Testis (tissue), 3 donors: ENCODE data around the gene CENPS. TPM values are rescaled to one million over a fixed set of nuclear protein-coding genes. Genes with fewer than 3 reads are reported as not detected.
"Not testable (repeated sequence)": the region's sequence is repeated elsewhere in the genome, so short reads cannot be mapped to it uniquely, and the experiment has no call there.

Source experiments
- DNase-seq: peaks from one replicate; pipeline ENCODE4 v3.0.0-alpha.2; 2019
- H3K27ac ChIP-seq, 2 donors: fragments of 200-600 bp; sonication (generic); one replicate each; pipeline ENCODE4 v1.5.1; 2019
- H3K27me3 ChIP-seq: fragments of 200-600 bp; sonication (generic); one replicate; pipeline ENCODE4 v1.5.1; 2019
- H3K36me3 ChIP-seq: fragments of 200-600 bp; sonication (generic); one replicate; pipeline ENCODE4 v1.5.1; 2017; ENCODE audit warnings: low read depth; ENCODE audit errors: missing control alignments
- H3K4me1 ChIP-seq: fragments of 200-600 bp; sonication (generic); one replicate; pipeline ENCODE4 v1.5.1; 2019
- H3K4me3 ChIP-seq, 2 donors: fragments of 200-600 bp; sonication (generic); one replicate each; pipeline ENCODE4 v1.5.1; 2017 to 2019
- H3K9me3 ChIP-seq: fragments of 200-600 bp; sonication (generic); one replicate; pipeline ENCODE4 v1.5.1; 2017
- POLR2A ChIP-seq: fragments of 450-650 bp; IDR thresholded peaks from one replicate; pipeline ENCODE4 v1.6.1; 2017; ENCODE audit warnings: antibody characterized with exemption, mild to moderate bottlenecking, moderate library complexity
- WGBS, 2 donors: methylation state at CpG; one replicate each; pipeline ENCODE4 v1.1.5; 2018; 5-methylcytosine and 5-hydroxymethylcytosine counted together
- intact Hi-C: fragments of 100-400 bp; cut with DNase I; formaldehyde crosslinking; loops from one replicate; pipeline ENCODE4 v1.15.1; 2023; ENCODE audit warnings: low total_unique reads
- polyA plus RNA-seq: library from polyadenylated mRNA; stranded (reverse); fragments of 350-450 nt; fragmentation: Illumina TruSeq; extraction: RNeasy Lipid Tissue Mini Kit (QIAGEN cat#74804); gene quantifications from one replicate; pipeline ENCODE4 v1.2.3, GENCODE V29; 2014; ENCODE audit warnings: low read depth, low replicate concordance; ENCODE audit not compliant: insufficient read depth
- total RNA-seq, 2 donors: library from RNA; depleted of rRNA; stranded (reverse); fragments of >200 nt; gene quantifications; one replicate each; pipeline ENCODE4 v1.2.3, GENCODE V29; 2016
- TF ChIP-seq, protein P1 (sequence below), 3 experiments: fragments of 450-650 bp in 2 of 3; fragments of 200-600 bp in 1 of 3; sonication (generic) in 1 of 3; IDR thresholded peaks; one replicate each; pipeline ENCODE4 v1.5.1; 2016 to 2019; ENCODE audit warnings: antibody characterized with exemption in 3 of 3, mild to moderate bottlenecking in 2 of 3, moderate library complexity in 1 of 3

CENPS gene
- total and polyA plus RNA-seq, 3 donors from 2014 or later: 26.4 to 125 (median 49.6) TPM

DNA sequence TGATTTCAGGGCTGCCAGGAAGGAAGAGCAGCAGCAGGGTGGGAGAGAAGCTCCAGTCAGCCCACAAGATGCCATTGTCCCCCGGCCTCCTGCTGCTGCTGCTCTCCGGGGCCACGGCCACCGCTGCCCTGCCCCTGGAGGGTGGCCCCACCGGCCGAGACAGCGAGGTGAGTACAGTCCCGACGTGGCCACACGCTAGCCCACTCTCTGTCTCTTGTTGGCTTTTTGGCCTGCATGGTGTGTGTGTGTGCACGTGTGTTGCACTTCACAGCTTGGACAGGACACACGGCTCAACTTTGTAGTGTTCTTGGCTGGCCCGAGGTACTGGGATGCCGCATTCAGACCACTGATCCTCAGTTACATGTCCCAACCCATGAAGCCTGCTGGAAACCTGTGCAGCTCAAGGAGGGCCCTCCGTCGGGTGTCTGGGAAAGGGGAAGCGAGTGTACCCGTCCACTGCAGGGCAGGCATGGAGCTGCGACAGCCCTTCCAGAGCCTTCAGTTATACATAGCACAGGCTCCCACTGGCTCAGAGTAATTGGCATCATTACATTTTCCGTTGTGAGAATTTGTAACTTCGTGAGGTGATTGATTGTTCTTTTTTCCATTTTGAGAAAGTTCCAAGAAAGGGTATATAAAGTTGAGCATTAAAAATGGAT is 20.1 kb downstream of the CENPS start:
- DNase-seq: no peak
- Histone ChIP-seq H3K27ac (no peak overlapping the region), H3K36me3 (no peaks in the 10 kb centered on the region), H3K4me1 (no peaks in the 10 kb centered on the region), H3K4me3 (no peak overlapping the region), H3K27me3 (no peaks in the 10 kb centered on the region), H3K9me3 (no peaks in the 10 kb centered on the region)
- 74 to 75% methylated on average over 19 to 21 of the region's 21 CpGs for WGBS, 2 donors
- TF ChIP-seq, protein P1, sequence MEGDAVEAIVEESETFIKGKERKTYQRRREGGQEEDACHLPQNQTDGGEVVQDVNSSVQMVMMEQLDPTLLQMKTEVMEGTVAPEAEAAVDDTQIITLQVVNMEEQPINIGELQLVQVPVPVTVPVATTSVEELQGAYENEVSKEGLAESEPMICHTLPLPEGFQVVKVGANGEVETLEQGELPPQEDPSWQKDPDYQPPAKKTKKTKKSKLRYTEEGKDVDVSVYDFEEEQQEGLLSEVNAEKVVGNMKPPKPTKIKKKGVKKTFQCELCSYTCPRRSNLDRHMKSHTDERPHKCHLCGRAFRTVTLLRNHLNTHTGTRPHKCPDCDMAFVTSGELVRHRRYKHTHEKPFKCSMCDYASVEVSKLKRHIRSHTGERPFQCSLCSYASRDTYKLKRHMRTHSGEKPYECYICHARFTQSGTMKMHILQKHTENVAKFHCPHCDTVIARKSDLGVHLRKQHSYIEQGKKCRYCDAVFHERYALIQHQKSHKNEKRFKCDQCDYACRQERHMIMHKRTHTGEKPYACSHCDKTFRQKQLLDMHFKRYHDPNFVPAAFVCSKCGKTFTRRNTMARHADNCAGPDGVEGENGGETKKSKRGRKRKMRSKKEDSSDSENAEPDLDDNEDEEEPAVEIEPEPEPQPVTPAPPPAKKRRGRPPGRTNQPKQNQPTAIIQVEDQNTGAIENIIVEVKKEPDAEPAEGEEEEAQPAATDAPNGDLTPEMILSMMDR (IDR thresholded peaks at IDR 0.05): no peak
- no peak for TF ChIP-seq POLR2A
- intact Hi-C loops: no loop called here

- no peaks in the 10 kb centered on the region for H3K4me1 ChIP-seq
- DNase-seq: no peak
- H3K27ac ChIP-seq: no peak overlapping the region
- H3K36me3 ChIP-seq: no peaks in the 10 kb centered on the region
- no peak for TF ChIP-seq POLR2A
- TF ChIP-seq, protein P1 (IDR thresholded peaks at IDR 0.05): no peak
- no peak overlapping the region for H3K4me3 ChIP-seq
- 44 to 48% methylated on average over 6 of the region's 6 CpGs for WGBS, 2 donors
- H3K27me3 ChIP-seq: no peaks in the 10 kb centered on the region
- intact Hi-C loops: no loop called here
- no peaks in the 10 kb centered on the region for H3K9me3 ChIP-seq
Observed at GRCh38 chr1:10450836-10451235, 20.6 kb downstream of the CENPS start.

- no peaks in the 10 kb centered on the region for H3K4me1 ChIP-seq
- H3K27ac ChIP-seq: no peak overlapping the region
- intact Hi-C loops: no loop called here
- no peak for DNase-seq
- no peaks in the 10 kb centered on the region for H3K36me3 ChIP-seq
- no peak overlapping the region for H3K4me3 ChIP-seq
- TF ChIP-seq, protein P1 (IDR thresholded peaks at IDR 0.05): no peak
- TF ChIP-seq POLR2A: no peak
- H3K27me3 ChIP-seq: no peaks in the 10 kb centered on the region
- 7 to 33% methylated on average over 10 of the region's 10 CpGs for WGBS, 2 donors
- H3K9me3 ChIP-seq: no peaks in the 10 kb centered on the region
Observed at GRCh38 chr1:10451287-10451686, 21.1 kb downstream of the CENPS start.

- TF ChIP-seq, protein P1 (IDR thresholded peaks at IDR 0.05): no peak
- no peak for TF ChIP-seq POLR2A
Observed at GRCh38 chr1:10456048-10456447, 25.8 kb downstream of the CENPS start.

DNA sequence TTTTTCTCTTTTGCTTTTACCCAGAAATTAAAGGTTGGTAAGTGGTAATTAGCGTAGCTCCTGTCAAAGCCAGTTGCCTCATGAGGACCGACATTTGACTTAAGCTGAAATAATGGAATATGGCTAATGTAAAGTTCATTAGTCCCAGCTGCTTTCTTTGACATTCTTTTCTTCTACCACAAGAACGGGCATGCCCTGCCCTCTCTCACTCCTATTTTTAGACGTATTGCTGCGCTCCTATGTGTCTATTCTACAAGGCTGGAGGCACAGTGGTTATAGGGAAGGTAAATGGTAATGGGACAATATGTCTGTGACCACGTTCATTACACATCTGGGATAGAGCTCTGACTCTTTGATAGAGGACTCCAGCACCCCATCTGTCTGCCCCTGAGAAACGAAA is 26.4 kb downstream of the CENPS start:
- TF ChIP-seq, protein P1 (IDR thresholded peaks at IDR 0.05): no peak
- TF ChIP-seq POLR2A: no peak
- no peak for DNase-seq
- intact Hi-C loops: no loop called here
- no peaks in the 10 kb centered on the region for H3K27me3 ChIP-seq
- H3K9me3 ChIP-seq: no peaks in the 10 kb centered on the region
- no peaks in the 10 kb centered on the region for H3K36me3 ChIP-seq
- no peak overlapping the region for H3K4me3 ChIP-seq
- WGBS, 2 donors: 85 to 88% methylated on average over 7 of the region's 7 CpGs
- H3K27ac ChIP-seq: no peak overlapping the region
- peaks cover 3% of the 10 kb centered on the region for H3K4me1 ChIP-seq

More at GRCh38 chr1:10456048-10456447, 25.8 kb downstream of the CENPS start:
- Histone ChIP-seq H3K9me3 (no peaks in the 10 kb centered on the region), H3K4me1 (peaks cover 3% of the 10 kb centered on the region), H3K27me3 (no peaks in the 10 kb centered on the region), H3K4me3 (no peak overlapping the region), H3K36me3 (no peaks in the 10 kb centered on the region), H3K27ac (no peak overlapping the region)
- WGBS, 2 donors: 86 to 88% methylated on average over 5 of the region's 5 CpGs
- intact Hi-C loops: no loop called here
- no peak for DNase-seq

- intact Hi-C loops, H3K27me3 ChIP-seq, DNase-seq, H3K9me3 ChIP-seq, H3K4me1 ChIP-seq, H3K36me3 ChIP-seq, H3K27ac ChIP-seq, H3K4me3 ChIP-seq: not testable (repeated sequence)
- WGBS, 2 donors: 74% methylated on average over 7 of the region's 7 CpGs
Observed at GRCh38 chr1:10457462-10457861, 27.2 kb downstream of the CENPS start.
